GM15510 (cell line): ENCODE results near the gene CNBP.

Experiments used
- POLR2A ChIP-seq: IDR thresholded peaks from 3 replicates; pipeline ENCODE4 v1.6.1; 2011; ENCODE audit warnings: borderline replicate concordance; ENCODE audit not compliant: insufficient read length; ENCODE audit errors: extremely low read depth

The CNBP gene

DNA sequence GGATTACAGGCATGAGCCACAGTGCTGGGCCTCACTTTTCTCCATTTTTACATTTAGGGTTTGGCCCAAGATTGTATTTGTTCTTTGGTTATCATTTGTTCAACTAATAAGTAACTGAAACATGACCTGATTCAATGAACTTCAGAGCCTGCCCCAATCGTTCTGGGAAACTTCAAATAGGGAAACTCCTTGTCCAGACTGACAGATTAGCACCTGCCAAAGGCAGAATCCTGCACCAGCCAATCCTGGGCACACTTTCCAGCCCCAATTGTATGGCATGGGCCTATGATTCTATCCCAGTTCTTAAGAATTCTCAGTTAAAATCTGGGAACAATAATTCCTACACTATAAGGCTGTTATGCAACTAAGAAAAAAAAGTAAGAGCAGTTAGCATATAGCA, 43.8 kb downstream of the CNBP start:
- no peak for TF ChIP-seq POLR2A

DNA sequence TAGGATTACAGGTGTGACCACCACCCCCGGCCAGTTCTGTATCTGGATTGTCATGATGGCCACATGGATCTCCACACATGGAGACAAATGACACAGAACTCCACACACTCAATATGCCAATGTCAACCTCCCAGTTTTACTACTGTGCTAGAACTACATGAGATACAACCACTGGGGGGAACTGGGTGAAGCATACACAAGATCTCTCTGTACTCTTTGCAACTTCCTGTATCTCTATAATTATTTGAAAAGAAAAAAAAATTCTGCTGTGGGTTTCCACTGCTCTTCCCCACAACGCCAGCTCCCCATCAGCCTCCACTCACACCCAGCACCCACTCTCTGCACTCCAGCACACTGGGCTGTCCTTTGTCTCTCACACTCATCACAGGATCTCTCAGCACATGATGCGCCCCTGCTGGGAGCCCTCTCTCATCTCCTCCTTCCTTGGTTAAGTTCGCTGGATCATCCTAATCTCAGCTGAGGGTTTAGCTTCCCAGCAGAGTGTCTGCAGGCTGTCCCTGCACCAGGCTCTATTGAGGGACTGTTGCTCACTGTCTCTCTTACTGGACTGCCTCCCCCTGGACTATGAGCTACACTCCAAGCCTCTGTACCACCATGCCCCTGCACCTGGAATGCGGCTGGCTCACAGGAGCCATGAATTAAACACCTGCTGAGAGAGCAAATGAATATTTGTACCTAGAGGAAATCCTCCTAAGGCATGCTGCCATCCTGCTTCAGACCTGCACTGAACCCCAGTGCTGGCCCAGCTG, 51.4 kb downstream of the CNBP start:
- TF ChIP-seq POLR2A = no peak

DNA sequence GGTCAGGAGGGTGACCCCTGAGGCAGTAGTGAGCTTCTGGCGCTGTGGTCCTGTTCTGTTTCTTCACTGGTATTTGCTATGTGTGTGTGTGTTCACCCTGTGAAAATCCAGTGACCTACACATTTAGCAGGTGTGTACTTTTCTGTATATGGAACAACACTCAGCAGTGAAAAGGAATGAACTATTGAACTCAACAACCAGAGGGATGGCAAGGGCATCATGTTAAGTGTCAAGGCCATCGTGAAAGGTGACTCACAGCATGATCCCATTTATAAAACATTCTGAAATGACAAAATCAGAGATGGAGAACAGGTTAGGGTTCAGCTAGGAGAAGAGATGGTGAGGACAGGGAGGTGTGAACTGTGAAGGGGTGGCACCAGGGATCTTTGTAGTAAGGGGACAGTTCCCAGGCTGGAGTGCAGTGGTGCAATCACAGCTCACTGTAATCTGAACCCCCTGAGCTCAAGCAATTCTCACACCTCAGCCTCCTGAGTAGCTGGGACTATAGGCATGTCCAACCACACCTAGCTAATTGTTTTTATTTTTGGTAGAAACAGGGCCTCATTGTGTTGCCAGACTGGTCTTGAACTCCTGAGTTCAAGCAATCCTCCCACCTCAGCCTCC, 52.1 kb downstream of the CNBP start:
- no peak for TF ChIP-seq POLR2A

DNA sequence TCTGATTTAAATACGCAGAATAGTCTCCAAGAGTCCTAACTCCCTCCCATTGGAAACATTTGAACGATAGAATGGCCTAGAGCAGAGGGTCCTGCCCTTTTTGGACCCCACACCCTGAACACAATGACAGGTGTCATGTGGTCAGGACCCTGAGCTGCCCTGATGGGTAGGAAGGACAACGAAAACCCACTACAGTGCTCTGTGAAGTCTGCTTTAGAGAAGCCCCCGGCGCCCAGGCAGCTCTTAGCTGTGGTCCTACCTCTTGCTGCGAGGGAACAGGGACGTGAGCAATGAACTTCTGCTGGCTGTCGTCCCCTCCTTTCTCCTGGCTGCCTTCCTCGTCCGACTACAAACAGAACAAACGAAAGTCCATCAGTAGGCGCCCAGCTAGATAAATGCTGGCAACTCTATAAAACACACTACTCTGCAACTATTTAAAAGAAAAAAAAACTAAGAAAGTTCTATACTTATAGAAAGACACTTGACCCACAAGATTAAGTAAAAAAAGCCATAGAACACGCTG, 53.3 kb downstream of the CNBP start:
- TF ChIP-seq POLR2A = no peak

DNA sequence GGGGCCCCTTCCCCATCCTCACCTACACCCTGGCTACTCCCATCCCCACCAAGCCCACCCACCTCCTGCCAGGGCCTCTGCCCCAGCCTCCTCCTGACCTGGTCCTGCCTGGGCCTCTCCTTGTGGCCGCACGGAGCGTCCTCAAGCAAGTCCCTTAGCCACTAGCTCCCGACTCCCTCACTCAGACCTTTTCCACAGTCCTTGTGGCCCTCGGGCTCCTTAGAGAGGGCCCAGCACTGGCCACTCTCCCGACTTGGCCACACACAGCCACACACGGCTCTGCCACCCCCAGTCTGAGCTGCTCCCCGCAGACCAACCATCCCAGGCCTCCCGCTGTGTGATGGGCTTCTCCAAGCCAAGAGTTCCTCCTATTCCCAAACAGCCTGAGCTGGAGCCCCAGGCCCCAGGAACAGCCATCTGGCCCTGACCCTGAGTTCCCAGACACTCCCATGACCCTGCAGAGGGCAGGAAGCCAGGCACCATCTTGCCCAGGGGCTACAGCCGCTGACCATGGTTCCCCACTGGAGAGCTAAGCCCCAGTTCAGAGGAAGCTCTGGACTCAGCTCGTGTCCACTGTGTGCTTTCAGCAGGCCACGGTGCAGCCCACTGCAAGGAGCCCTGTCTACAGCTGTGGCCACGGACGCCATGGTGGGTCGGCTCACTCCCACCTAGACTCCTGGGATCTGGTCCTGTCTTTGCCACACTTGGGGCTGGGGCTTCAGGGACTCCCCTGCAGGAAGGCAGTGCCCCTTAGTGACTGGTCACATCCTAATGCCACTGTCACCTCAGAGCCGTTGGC, 55.1 kb downstream of the CNBP start:
- no peak for TF ChIP-seq POLR2A

DNA sequence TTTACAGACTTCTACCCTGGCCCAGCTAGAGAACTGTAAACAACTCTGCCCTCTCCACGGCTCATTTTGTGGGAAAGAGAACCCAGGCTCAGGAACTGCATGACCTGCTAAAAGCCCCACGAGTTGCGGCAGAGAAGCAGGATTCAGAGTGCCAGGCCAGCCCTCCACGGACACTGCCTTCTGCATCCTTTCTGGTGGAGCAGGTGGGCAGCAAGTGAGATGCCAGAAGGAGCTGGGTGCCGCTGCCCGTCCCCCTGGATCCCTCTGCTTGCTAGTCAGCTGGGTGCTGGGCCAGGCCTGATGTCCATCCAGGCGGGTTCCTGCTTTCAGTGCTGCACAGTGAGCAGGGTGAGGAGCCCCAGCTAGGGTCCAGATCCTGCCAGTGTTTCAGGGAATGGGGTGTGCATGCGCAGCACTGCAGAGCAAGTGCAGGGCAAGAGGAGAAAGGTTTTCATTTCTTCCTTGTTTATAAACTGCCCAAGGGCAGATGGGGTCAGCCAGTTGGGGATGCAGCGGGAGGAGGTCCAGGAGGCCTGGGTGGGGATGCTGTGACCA, 56.9 kb downstream of the CNBP start:
- no peak for TF ChIP-seq POLR2A

DNA sequence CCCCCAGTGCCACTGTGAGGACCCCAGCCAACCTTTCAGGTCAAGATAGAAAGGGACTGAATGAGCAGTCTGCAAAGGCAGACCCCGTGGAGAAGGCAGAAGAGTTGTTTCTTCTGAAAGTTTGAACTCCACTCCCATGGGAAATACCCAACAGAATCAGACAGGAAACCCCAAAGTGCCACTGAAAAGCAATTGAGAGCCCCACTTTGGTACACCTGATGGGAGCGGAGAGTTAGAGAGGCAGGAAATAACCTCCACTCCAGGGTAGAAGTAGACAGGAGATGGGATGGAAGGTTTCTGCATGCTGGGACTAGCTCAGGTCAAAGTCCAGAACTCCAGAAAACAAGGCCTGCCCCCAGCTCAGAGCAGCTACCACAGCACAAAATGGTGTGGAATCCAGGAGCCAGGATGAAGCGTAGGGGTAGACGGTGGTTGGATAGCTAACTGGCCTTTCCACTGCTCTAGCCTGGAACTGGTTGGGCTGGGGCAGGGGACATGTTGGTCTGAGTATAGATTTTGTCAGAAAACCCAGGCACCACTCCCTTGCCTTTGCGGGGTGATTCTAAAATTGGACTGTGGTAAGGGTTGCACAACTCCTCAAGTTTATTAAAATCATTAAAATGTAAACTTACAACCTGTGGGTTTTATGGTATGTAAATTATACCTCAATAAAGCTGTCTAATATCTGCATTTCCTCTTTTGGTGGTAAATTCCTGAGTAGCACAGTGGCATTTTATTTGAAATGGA, 60.2 kb downstream of the CNBP start:
- no peak for TF ChIP-seq POLR2A

DNA sequence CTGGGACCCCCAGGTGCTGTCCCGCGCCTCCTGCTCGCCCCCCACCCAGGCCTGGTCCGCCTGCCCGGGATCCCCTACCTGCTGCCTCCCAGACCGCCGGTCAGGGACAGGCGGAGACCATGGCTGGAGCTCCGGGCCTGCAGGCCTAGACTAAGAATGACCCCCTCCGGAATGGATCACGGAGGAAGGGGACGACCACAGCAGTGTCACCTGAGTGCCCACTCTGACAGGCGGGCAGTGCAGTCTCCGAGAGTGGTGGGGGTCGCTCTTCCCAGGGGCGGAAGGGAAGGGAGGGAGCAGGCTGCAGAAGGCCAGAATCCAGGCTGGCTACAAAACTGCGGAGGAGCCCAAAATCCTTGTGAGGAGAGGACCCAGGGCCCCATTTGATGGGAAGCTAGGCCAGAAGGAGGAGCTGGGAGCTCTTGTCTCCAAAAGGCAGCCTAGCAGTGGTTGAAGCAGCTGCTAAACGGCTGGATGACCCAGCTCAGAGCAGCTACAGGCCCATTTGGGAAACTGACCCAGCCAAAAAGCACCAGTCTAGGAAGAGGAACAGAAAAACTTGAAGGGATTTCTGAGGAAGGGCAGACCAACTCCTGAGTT, 61.2 kb downstream of the CNBP start:
- no peak for TF ChIP-seq POLR2A

DNA sequence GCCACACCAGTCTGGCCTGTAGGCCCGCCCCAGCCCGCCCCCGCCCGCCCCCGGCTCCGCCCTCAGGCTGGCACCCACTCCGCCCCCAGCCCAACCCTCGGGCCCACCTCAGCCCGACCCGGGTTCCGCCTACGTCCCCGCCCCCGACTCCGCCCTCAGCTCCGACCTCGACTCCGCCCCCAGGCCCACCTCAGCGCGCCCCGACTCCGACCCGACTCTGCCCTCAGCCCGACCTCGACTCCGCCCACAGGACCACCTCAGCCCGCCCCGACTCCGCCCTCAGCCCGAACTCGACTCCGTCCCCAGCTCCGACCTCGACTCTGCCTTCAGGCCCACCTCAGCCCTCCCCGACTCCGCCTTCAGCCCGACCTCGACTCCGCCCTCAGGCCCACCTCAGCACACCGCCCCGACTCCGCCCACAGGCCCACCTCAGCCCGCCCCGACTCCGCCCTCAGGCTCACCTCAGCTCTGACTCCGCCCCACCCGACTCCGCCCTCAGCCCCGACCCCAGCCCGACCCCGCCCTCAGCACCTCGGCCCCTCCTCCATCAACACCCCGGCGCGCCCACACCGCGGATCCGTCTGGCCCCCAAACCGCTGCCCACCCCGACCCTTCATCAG, 61.8 kb downstream of the CNBP start, which contains the start of gene RAB43:
TSS of gene RAB43 (minus strand) at position 13 of the 620 bp plus-strand sequence. CDS start 315 bp downstream, outside the sequence.
- TF ChIP-seq POLR2A = no peak

DNA sequence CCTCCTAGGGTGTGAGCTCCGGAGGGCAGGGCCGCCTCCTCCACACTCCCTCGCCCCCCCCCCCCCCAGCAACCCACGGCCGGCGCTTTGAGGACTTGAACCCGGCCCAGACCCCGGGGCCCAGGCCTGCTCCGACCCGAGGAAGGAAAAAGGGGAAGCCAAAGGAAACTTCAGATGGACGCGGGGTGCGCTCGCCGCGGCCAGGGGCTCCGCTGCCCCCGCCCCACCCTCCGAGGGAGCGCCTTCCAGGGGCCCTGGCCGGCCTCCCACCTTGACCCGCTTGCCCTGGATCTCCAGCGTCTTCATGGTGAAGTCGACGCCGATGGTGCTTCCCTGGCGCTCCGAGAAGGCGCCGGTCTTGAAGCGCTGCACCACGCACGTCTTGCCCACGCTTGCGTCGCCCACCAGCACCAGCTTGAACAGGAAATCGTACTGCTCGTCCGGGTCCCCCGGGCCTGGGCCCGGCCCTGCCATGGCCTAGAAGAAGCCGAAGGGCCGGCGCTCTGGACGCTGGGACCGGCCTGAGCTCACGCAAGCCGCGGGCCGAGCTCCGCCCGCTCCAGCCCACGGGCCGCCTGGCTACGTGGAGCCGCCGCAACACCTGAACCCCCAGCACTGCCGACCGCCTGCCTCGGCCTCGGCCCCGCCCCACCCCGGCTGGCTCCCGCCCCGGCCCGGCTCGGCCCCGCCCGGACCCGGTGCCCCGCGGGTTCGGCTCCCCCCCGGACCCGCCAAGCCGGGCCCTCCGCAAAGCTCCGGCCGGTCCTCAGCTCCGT, 62.5 kb downstream of the CNBP start:
- TF ChIP-seq POLR2A = peak; percentile 49

DNA sequence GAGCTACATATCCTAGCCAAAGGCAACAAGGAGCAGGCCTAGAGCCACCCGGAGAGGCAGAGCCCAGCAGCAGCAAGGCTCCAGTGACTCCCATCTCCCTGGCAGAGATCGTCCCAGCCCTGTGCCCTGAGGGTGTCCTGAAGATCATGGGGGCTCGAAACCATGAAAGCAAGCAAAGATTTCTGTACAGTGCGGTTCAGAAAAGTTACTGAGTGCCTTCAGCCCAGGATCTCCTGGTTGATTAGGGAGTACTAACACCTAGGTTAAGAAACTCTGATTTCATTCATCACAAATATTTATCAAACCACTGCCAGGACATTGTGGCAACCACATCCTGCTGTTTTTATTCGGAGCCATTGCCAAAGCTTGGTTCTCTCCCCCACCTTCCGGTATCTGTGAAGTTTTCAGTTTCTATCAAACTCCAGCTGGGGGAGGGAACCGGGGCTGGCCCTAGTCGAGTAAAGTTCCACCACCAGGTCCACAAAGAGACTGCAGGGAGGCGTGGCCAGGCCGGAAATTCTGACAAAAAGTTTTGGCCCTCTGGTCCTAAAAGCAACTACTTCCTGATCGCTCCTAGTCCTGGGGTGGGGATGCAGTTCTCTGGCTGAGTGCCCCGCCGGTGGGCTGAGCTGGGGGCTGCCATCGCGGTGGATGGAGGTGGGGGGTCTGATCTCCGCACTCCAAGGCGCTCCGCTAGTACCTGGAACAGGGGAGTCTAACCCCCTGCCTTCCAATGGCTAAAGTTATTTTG, 63.3 kb downstream of the CNBP start:
- peak; percentile 67 for TF ChIP-seq POLR2A

DNA sequence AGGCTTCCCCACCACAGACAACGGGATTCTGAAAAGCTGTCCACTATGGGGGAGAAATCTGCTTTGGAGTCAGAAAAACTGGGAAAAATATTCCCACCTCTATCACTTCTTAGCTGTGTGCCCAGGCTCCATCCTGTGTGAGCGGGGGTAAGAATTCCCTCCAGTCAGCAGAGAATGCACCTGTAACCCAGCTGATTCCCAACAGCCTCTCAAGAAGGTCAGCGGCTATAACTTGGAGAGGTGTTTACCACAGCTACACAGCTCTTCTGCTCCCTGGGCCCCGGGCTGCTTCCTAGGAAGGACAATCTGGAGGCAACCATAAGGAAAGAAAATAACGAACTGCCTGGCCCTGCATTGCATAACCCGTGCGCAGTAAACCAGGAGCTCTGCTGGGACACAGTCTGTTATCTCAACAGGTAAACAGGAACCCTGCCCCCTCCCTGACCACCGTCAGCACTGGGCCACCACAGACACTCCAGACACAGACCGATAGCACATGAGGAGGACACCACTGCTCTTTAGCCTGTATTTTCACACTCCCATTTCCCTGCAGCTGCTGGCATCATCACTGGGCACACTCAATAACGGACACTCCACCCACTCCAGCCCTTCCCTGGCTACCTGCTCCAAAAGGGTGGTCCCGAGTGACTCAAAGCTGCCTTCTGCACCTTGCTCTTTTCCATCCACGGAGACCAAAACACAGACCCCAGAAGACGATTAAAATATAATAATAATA, 64.2 kb downstream of the CNBP start:
- no peak for TF ChIP-seq POLR2A

DNA sequence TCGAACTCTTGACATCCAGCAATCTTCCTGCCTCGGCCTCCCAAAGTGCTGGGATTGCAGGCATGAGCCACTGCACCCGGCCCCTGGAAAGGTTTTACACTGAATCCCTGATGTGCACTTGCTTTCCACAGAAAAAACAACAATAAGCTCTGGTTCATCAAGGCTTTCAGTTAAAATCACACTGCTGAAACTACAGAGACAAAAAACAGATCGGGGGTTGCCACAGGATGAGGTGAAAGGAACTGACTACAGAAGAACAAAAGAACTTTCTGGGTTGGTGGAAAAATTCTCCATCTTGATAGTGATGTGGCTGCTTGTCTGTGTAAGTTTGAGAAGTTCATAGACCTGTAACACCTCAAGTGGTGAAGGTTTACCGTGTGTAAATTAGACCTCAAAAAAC, 65.0 kb downstream of the CNBP start:
- TF ChIP-seq POLR2A = no peak
